ENCODE results near the gene PLXNA4.

Gene PLXNA4

DNA sequence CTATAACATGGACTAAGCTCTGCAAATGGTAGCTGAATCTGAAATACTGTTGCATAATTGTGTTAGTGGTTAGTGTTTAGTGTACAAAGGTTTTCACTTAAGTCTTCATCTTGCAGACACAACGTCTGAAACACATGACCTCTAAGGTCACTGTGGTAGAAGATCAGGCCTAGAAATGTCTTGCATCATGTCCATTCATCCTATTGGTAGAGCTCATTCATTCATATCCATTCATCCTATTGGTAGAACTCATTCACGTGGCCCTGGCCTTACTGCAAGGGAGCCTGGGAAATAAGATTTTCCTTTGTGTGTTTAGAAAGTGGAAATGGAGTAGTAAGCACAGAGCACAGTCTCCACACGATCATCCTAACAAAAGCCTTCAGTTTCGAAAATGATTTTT, 485.8 kb downstream of the PLXNA4 start:
- no peak for DNase-seq (ENCODE audit: low read depth)

DNA sequence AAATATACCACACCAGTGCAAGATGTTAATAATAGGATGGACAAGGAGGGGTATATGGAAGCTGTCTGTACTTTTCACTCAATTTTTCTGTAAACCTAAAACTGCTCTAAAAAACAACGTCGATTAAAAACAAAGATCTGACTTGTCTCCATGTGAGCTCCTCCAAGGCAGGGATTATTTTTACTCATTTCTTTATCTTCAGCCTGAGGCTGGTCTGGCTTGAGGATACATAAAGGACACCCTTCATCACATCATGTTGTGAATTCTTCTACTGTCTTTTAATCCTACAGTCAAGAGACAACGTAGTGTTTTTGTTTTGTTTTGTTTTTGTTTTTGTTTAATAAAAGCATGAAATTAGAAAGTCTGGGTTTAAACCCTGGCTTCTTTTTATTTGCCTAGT, 486.9 kb downstream of the PLXNA4 start:
- no peak for DNase-seq (ENCODE audit: low read depth)

DNA sequence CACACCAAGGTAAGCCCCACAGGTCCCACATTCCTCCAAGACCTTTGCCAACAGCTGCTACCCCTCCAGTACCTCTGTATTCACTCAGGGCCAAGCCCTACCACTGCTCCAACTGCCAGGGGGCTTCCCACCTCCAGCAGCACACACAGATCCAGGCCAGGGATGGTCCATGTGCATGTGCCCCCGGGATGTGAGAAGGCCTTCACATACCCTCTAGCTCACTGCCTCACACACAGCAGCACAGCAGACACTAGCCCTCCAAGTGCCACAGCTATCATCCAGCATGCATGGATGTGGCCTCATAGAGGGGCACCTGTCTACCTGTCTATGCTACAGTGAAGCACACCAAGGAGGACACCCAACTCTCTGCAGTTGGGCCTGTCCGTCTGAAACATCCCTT, 488.8 kb downstream of the PLXNA4 start:
- DNase-seq (ENCODE audit: low read depth): no peak

DNA sequence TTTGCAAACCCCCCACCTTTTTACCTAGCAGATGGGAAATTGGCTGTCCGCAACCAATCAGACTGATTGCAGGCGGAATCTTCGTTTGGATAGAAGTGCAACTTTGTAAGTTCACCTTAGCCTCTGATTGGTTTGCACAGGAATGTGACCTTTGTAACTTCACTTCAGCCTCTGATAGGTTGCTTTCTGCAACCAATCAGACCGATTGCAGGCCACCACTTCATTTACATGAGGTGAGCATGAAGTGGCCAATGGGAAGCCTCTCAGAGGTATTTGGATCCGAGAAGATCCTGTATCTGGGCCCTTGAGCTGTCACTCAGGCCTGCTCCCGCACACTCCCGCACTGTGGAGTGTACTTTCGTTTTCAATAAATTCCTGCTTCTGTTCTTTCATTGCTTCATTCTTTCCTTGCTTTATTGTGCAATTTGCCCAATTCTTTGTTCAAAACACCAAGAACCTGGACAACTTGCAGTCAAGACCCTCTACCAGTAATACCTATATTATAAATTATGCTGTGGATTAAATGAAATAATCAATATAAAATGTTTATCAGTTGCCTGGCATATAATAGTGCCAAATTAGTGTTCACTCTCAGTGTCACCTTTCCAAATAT, 491.4 kb downstream of the PLXNA4 start:
- no peak for DNase-seq (ENCODE audit: low read depth)

DNA sequence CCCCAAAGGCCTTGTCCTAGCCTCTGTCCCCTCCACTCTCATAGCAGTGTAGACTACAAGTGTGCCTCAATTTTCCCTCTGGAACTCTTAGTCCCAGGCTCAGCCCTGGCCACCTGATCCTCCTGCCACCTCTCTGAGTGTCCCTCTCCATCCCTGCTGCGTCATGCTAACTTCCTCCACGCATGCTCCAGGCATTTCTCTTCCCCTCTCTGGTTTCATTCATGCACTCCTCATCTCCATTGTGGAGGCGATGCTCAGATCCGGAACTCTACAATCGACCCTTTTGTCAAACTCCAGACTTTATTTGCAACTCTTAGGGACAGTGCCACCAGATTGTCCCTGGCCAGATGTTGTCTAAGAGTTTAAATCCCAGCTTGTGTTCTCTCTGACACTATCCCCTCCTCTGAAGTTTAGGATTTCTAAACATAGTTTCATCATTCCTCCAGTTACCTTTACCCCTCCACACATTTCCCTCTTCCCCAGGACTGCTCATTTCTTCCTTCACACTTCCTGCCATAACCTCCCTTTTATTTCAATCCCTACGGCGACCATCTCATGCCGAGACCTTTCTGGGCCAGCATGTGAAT, 492.6 kb downstream of the PLXNA4 start:
- no peak for DNase-seq (ENCODE audit: low read depth)

DNA sequence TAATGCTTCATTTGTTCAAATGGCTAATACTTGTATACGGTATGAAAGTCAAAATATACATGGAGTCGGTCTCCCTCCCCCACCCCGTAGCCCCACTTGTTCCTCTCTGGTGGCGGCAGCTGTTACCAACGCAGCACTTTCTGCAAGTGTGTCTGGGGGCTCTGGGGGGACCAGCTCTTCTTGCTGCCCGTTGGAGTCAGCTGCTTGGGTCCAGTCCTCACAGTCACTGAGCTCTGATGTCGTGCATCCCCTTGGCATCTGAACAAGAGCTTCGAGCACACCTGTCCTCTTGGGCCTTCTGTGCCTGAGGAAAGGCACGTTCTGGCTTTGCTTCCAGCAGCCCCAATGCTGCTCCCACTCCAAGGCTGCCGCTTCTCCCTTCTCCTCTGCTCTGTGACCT, 493.1 kb downstream of the PLXNA4 start:
- no peak for DNase-seq (ENCODE audit: low read depth)

DNA sequence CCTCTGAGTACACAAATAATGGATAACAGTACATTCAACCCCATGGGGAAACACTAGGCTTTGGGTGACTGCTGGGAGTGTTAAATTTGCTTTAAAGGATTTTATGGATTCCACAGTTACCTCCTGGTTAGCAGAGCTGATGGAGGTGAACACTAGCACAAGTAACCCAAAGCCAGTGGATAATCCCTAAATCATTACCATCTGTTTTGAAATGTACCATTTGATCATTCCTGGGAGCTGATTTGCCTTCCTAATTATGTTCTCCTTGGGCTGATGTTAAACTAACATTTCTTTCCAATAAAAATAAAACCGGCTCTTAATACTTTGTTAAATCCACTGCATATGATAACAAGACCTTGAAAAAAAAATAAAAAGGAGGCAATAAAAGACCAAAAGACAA, 493.9 kb downstream of the PLXNA4 start:
- DNase-seq (ENCODE audit: low read depth): no peak

DNA sequence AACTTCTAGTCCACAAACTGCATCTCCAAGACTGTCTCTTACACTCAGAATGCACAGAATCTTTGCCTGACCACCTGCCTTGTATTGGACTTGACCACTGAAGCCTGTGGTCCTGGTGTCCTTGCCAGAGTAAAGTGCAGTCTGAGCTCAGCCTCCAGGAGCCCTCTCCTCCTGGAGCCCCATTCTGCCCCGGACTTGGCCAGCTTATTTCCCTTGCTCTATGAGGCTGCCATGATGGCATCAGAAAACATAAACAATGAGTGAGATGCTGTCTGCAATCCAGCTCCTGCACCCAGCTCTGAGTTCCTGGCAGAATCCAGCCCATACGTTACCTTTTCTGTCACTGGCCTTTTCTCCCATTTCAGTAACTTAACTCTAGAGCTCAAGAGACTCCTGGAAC, 494.6 kb downstream of the PLXNA4 start:
- no peak for DNase-seq (ENCODE audit: low read depth)

DNA sequence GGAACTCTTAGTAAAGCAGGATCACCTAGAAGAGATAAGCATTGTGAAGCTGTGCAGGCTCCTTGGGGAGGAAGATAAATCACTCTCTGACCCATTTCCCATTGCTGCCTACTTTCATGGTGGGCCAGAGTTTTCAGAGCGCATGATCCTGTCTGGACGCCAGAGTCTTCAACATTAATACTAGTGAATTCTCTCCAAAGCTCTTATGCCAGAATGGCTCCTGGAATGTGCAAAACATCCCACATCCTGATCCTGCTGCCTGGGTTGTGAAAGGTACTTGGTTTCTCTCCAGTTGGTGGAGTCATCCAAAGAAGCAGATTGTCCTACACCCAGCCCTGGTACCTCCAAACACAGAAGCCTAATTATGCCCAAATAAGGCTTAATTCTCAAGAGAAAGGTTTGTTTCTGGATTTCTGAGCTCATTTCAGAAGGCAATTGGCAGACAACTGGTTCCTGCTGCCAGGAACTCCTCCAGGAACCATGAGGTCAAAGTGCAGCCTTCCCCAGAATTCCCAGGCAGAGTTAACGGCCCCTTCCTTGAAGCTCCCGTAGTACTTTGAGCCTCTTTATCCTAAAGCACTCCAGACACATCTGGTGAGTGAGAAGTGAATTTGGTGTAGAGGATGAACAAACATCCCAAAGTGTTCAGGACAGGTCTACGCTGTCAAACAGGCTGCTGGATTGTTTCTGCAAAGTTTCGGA, 495.2 kb downstream of the PLXNA4 start:
- no peak for DNase-seq (ENCODE audit: low read depth)

DNA sequence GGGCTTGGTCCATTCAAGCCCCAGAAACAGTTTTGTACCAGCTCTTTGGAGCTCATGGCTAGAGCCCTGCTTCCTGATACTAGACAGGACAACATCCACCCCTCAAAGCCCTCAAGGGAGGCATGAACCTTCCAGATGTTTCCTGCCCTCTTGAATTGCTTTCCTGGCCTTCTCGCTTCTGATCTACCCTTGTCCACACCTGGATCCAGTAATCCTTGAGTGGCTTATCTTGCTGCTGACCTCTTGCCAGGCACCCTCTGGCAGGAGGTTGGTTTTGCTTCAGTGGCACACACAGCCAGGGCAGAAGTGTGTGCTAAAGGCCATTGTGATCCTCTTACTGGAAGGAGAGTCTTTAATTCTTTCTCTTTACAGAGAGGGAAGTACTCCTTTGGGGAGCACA, 495.8 kb downstream of the PLXNA4 start:
- no peak for DNase-seq (ENCODE audit: low read depth)

DNA sequence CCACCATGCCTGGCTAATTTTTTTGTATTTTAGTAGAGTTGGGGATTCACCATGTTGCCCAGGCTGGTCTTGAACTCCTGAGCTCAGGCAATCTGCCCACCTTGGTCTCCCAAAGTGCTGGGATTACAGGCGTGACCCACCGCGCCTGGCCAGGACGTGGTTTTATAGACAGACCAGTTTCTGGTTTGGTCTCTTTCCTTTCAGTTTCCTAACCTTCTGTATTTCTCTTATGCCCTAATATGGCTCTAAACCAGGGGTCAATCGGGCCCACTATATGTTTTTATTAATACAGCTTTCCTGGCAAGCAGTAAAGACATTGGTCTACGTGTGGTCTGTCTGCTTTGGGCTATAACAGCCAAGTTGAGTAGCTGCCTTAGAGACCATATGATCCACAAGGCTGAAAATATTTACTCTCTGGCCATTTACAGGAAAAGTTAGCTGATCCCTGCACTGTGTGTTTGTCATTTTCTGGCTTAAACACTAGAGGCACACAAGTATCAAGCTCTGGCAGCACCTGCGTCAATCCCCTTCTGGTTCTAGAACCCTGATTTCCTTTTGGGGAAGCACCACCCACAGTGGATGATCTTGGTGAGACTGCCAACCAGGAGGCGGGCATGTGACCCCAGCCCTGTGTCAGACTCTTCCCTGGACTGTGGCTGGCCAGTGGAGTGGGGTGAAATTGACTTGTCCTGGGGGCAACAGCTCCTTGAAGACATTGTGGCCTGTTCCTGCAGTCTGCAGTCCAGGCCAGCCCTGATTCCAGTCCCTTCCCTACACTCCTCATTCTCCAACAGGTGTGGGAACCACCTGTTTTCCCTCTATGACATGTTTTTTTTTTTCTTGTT, 497.2 kb downstream of the PLXNA4 start:
- no peak for DNase-seq (ENCODE audit: low read depth)

DNA sequence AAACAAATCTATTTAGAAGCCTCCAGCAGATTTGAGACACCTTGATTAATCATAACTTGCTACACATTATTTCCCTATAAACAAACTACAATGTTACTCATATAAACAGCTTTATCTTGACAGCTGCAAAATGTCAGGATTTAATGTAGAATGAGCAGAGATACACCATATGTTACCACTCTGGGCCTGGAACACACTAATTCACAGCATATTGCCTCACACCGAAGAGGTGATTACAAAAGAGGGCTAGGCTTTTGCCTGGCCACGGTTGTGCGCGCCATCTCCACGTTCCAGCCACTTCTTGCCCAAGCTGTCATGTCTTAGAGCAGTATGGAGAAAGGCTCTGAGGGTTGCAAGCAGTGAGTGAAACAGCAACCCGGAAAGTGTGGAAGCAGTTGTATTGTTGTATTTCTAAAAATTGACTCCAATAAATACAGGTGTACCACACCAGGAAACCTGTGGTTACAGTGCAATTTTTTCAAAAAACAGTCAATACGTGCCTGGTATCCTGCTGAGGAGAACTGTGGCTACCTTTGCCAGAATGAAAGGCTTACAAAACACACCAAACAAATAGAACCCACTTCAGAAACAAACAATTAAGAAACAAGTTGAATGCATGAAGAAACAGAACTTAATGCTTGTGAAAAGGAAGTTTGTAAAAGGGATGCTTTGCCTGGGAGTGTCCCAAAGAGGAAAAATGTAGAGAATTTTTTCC, 498.1 kb downstream of the PLXNA4 start:
- DNase-seq (ENCODE audit: low read depth): no peak

DNA sequence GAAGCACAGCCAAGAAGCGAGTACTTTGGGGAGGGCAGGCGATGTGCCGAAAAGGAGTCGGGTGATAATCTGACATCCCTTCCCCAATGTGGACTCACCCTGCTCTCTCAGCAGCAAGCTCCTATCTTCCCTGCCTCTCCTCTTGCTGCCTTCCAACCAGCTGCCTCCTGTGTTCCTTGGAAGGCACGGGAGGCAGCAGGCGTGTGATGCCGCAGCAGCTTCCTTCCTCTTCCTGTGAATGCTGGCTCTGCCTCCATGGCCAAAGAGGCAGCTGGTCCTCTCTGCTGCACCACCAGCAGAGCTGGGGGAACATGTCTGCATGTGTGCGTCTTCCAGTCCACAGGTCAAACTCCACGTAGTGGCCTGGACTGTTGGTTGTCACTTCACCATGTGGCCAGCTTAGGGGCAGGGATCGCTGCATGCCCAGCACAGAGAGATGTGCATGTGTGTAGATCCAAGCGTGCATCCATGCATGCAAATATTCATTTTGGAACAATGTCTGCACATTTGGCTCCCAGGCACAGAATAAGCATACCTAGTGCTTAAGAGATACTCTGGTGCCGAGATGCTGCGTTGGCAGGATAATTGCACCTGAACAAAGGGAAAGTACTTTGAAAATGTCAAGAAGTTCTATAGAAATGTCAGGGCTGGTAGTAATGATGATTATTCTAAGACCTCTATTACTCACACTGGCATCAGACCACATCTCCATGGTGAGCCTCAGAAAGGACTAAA, 499.8 kb downstream of the PLXNA4 start:
- DNase-seq (ENCODE audit: low read depth): no peak

DNA sequence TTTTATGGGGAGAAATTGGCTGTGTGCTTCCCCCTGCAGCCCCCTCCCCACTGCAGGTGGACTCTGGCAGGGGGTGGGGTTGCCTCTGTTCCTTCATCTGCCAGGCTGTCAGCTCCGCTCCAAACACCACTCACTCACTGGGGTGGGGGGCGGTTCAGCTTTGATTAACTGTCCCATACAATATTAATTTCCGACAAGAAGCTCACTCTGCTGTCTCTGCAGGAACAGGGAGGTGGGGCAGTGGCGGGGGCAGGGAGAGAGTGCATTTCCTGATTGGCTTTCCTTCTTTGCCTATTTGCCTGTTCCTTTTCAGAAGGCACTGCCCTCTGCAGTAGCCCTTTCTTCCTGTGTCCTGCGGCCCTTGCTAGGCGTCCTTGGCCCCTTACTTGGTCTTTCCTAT, 500.8 kb downstream of the PLXNA4 start:
- DNase-seq (ENCODE audit: low read depth): no peak

DNA sequence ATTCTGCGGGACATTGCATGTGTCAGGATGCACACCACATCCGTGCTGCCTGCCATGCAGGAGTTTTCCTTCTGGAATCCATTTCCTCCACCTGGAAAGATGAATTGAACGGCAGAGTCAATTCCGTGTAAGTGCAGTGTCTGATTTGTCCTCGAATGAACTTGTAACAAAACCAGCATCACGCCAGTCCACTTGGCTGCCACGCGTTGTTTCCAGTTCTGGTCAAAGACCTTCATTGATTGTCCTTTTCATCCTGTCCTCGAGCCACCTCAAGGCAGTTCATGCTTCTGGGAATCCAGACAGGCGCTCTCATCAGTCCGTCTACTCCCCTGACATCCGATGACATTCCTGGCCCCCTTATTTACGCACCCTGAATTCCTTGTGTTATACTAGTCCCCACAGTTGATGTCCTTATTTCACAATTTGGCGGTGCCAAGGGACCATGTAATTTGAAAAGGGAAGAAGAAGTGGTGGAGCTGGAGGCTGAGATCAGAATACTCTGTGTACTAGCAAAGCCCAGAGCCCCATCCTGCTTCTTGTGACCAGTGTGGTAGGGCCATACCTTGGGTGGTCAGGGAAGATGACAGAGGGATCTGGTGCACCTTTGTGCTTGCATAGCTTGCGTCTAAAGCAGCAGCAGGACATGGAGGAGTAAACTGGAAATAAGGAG, 502.2 kb downstream of the PLXNA4 start:
- DNase-seq (ENCODE audit: low read depth): no peak
